ENCODE measurements around the gene DBX2.
"Not testable (repeated sequence)": the region's sequence is repeated elsewhere in the genome, so short reads cannot be mapped to it uniquely, and the experiment has no call there.

The DBX2 gene

DNA sequence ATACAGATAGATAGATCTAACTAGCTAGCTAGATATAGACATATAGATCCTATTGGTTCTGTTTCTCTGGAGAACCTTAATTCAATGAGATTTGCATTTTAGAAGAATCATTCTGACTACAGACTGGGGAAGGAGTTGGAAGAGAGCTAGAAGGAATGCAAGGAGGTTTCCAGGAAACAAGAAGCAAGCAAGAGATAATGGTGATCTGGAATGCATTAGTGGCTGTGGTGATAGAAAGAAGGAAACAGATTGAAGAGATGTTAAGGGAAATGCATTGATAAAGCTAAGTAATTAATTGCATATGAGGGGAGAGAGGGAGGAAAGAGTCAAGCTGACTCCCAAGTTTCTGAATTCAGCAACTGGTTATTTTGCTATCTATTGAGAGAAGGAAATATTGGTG is 42.7 kb downstream of the DBX2 start:
- DNase-seq = no peak

GRCh38 chr12:44999355-44999754 is 51.5 kb downstream of the DBX2 start:
- no peak for DNase-seq

GRCh38 chr12:44993161-44993560 is 57.7 kb downstream of the DBX2 start:
- no peak for DNase-seq

- not testable (repeated sequence) for DNase-seq
Observed at GRCh38 chr12:44984863-44985262, 66.0 kb downstream of the DBX2 start.

- DNase-seq = no peak
Observed at GRCh38 chr12:44979918-44980317, 71.0 kb downstream of the DBX2 start.

GRCh38 chr12:44976246-44976645 is 74.7 kb downstream of the DBX2 start:
- no peak for DNase-seq

GRCh38 chr12:44972746-44973421 is 78.0 kb downstream of the DBX2 start:
- DNase-seq = no peak

- DNase-seq = no peak
Observed at GRCh38 chr12:44968965-44969364, 81.9 kb downstream of the DBX2 start.
